Measurements from ENCODE around the gene HSPA12A. TPM values are rescaled to one million over a fixed set of nuclear protein-coding genes. Genes with fewer than 3 reads are reported as not detected.

HSPA12A gene
- polyA plus RNA-seq, 1 experiment: 7.9 TPM

DNA sequence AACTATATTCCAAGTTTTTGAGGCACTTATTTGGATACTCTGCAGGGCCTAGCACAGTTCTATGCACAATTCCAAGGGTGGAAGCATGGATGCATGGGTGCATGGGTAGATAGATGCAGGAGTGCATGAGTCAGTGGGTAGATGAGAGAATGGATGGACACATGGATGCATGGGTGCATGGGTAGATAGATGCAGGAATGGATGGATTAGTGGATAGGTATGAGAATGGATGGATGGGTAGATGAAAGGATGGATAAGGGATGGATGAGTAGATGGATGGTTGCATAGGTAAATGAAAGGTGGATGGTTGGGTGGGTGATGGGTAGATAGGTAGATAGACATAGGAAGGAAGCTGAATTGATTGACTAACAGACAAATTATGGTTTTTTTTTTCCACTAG is 106.0 kb downstream of the HSPA12A start:
- no peaks in the 10 kb centered on the region for H3K27me3 ChIP-seq (ENCODE audit: control insufficient read depth, insufficient read depth, low read length)
- no peaks in the 10 kb centered on the region for H3K36me3 ChIP-seq (ENCODE audit: control insufficient read depth, insufficient read depth, low read length)
- CTCF ChIA-PET: no interaction called here
- TF ChIP-seq, protein P1, sequence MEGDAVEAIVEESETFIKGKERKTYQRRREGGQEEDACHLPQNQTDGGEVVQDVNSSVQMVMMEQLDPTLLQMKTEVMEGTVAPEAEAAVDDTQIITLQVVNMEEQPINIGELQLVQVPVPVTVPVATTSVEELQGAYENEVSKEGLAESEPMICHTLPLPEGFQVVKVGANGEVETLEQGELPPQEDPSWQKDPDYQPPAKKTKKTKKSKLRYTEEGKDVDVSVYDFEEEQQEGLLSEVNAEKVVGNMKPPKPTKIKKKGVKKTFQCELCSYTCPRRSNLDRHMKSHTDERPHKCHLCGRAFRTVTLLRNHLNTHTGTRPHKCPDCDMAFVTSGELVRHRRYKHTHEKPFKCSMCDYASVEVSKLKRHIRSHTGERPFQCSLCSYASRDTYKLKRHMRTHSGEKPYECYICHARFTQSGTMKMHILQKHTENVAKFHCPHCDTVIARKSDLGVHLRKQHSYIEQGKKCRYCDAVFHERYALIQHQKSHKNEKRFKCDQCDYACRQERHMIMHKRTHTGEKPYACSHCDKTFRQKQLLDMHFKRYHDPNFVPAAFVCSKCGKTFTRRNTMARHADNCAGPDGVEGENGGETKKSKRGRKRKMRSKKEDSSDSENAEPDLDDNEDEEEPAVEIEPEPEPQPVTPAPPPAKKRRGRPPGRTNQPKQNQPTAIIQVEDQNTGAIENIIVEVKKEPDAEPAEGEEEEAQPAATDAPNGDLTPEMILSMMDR (IDR thresholded peaks at IDR 0.05; ENCODE audit: insufficient read depth, low read depth, low read length): no peak
- DNase-seq (ENCODE audit: low read depth): no peak
- no peak overlapping the region for H3K4me3 ChIP-seq (ENCODE audit: low read depth, low read length)
- POLR2A ChIA-PET: no interaction called here

DNA sequence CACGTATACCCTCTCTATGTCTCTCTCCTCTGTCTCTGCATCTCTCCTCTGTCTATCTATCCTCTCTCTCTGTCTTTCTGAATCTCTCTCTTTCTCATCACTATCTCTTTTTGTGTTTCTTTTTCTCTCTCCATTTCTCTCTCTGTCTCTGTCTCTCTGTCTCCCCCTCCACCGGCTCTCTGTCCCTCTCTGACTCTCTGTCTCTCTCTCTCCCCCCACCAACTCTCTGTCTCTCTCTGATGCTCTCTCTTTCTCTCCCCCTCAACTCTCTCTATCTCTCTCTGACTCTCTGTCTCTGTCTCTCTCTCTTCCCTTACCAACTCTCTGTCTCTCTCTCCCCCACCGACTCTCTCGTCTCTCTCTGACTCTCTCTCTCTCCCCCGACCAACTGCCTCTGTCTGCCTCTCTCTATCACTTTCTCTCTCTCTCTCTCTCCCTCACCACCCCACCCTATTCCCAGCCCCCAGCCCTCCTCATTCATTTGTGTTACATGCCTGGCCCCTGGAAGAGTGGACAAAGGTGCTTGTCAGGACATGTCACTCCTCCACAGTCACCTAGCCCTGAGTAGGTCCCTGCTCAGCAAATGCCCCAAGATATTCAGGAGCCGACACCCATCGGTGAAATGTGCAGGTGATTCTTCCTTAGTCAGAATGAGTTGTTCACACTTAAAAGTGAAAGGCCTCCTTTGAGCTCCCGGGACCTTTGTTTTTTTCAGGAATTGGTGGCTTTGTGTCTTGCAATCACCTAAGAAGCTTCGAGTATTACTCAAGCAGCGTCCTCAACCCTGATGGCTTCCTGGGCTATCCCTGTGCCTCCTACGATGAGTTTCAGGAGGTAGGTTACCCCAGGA is 108.0 kb downstream of the HSPA12A start:
- no peak overlapping the region for H3K4me3 ChIP-seq (ENCODE audit: low read depth, low read length)
- H3K36me3 ChIP-seq (ENCODE audit: control insufficient read depth, insufficient read depth, low read length): no peaks in the 10 kb centered on the region
- TF ChIP-seq, protein P1 (IDR thresholded peaks at IDR 0.05; ENCODE audit: insufficient read depth, low read depth, low read length): no peak
- no peak for DNase-seq (ENCODE audit: low read depth)
- ChIA-PET CTCF (no interaction called here), POLR2A (no interaction called here)
- no peaks in the 10 kb centered on the region for H3K27me3 ChIP-seq (ENCODE audit: control insufficient read depth, insufficient read depth, low read length)

DNA sequence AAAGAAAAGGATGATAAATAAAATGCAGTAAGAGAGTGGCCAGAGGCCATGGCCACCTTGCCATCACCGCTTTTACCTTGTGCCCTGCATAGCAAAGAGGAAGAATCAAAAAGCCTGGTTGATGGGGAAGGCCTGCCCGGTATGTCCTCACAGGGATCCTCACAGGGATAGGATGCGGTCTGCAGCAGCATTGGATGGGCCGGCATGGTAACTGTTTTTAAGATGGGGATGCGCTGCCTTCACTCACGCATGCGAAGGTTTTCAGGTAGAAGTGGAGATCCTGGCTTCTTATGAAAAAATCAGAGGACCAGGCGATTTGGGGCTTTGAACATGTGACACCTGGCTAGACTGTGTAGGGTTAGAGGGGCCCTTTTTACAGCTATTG is 109.2 kb downstream of the HSPA12A start:
- POLR2A ChIA-PET: no interaction called here
- DNase-seq (ENCODE audit: low read depth): no peak
- TF ChIP-seq, protein P1 (IDR thresholded peaks at IDR 0.05; ENCODE audit: insufficient read depth, low read depth, low read length): no peak

DNA sequence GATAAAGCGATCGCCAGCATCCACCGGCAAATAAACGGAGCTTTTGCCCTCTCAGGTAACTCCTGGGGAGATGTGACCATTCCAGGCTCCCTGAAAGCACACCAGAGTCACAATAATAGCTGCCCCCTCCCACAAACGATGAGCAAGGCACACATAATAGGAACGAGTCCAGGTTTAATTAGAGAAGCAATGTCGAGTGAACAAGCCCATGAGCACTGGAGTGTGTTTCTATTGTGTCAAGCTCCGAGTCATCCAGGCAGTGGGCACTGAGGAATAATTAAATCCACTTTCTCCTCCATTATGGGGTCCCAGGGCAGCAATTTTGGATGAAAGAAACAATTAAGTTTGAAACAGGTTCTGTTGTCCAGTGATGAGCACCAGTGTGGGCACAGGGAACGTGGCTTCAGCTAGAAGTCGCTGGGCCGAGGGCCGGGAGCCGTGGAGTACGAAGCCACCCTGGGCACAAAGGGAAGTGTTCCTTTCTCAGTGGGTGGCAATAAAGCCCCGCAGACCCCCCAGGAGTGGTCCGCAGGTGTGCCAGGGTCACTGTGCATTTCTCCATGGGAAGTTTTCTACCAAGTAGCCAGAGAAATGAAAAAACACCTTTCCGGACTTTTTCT is 109.7 kb downstream of the HSPA12A start:
- DNase-seq (ENCODE audit: low read depth): no peak
- TF ChIP-seq, protein P1 (IDR thresholded peaks at IDR 0.05; ENCODE audit: insufficient read depth, low read depth, low read length): no peak
- Histone ChIP-seq H3K36me3 (ENCODE audit: control insufficient read depth, insufficient read depth, low read length) (no peaks in the 10 kb centered on the region), H3K4me3 (ENCODE audit: low read depth, low read length) (no peak overlapping the region), H3K27me3 (ENCODE audit: control insufficient read depth, insufficient read depth, low read length) (no peaks in the 10 kb centered on the region)
- ChIA-PET POLR2A (no interaction called here), CTCF (no interaction called here)

More for the DNA sequence above, 109.2 kb downstream of the HSPA12A start:
- H3K27me3 ChIP-seq (ENCODE audit: control insufficient read depth, insufficient read depth, low read length): no peaks in the 10 kb centered on the region
- no peak overlapping the region for H3K4me3 ChIP-seq (ENCODE audit: low read depth, low read length)
- CTCF ChIA-PET: no interaction called here
- no peaks in the 10 kb centered on the region for H3K36me3 ChIP-seq (ENCODE audit: control insufficient read depth, insufficient read depth, low read length)

DNA sequence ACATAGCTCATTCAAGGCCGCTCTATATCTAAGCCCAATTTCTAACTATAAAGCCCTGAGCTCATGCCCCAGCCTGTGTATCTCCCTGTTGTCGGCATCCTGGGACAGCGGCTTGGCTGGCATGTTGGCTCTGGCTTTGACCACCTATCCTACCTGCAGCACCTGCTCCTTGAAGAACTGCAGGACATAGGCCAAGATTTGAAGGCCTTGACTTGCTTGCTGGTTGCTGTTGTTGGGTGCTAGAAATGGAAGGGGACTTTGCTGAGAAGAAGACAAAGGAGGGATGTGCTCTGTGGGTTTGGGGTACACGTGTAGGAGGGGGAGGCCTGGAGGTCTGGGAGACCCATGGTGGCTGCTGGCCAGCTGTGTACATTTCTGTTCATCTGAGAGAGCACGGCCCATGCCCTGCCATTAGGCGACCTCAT is 110.5 kb downstream of the HSPA12A start:
- TF ChIP-seq, protein P1 (IDR thresholded peaks at IDR 0.05; ENCODE audit: insufficient read depth, low read depth, low read length): no peak
- DNase-seq (ENCODE audit: low read depth): no peak
- Histone ChIP-seq H3K27me3 (ENCODE audit: control insufficient read depth, insufficient read depth, low read length) (no peaks in the 10 kb centered on the region), H3K4me3 (ENCODE audit: low read depth, low read length) (no peak overlapping the region), H3K36me3 (ENCODE audit: control insufficient read depth, insufficient read depth, low read length) (no peaks in the 10 kb centered on the region)
- POLR2A ChIA-PET: no interaction called here
- CTCF ChIA-PET: interaction anchor here (0.7 kb wide), 1 partner anchor 155 kb away, joined by 3 read pairs; no protein-coding TSS in a partner anchor

Measured in BJ (cell line).